Endothelial cell of umbilical vein (primary cell): ENCODE results near the gene FCN1. TPM values are rescaled to one million over a fixed set of nuclear protein-coding genes. Genes with fewer than 3 reads are reported as not detected.

Experiments used
- BruUV-seq: library from RNA; stranded (reverse); fragments of 400-500 nt; replicated peaks from 2 replicates; lab custom pipeline; 2021; lab: Mats Ljungman, UMichigan
- CTCF ChIA-PET: fragments of 300-600, 350-600 bp; sonication (Branson Sonifier 250); formaldehyde crosslinking; loops from one replicate; lab custom pipeline; 2021; ENCODE audit warnings: antibody characterized with exemption, inconsistent platforms; lab: Charles Lee
- POLR2A ChIA-PET: fragments of 300-600, 350-600 bp; sonication (Branson Sonifier 250); formaldehyde crosslinking; loops from one replicate; lab custom pipeline; 2021; ENCODE audit warnings: antibody characterized with exemption, inconsistent platforms; lab: Charles Lee
- DNase-seq: peaks from one replicate; pipeline ENCODE4 v3.0.0-alpha.2; 2011; ENCODE audit warnings: low read depth, low spot score
- FAIRE-seq: peaks from 2 replicates; lab custom pipeline; 2011; peaks lifted over from hg19 to GRCh38; lab: Jason Lieb, UNC
- H2AFZ ChIP-seq: 2 replicates; pipeline ENCODE4 v1.6.0; 2012; ENCODE audit warnings: low read depth, low read length, control low read depth, inconsistent platforms
- H3K27ac ChIP-seq: 2 replicates; pipeline ENCODE4 v1.5.1; 2011; ENCODE audit warnings: low read depth, mild to moderate bottlenecking, control low read depth, low read length, moderate library complexity; ENCODE audit not compliant: insufficient read depth
- H3K27me3 ChIP-seq, 2 experiments: 2 replicates each; pipeline versions ENCODE4 v1.6.0 to v1.6.1; 2011; ENCODE audit warnings: low read length in 2 of 2, mixed read lengths in 1 of 2; ENCODE audit not compliant: control insufficient read depth in 2 of 2, insufficient read depth in 2 of 2
- H3K36me3 ChIP-seq, 2 experiments: 2 replicates in 1 of 2; 3 replicates in 1 of 2; pipeline ENCODE4 v1.5.1; 2011; ENCODE audit warnings: low read length in 2 of 2, mild to moderate bottlenecking in 1 of 2, moderate library complexity in 1 of 2; ENCODE audit not compliant: control insufficient read depth in 2 of 2, insufficient read depth in 2 of 2; ENCODE audit errors: extremely low read depth in 1 of 2
- H3K4me1 ChIP-seq: 3 replicates; pipeline ENCODE4 v1.5.1; 2011; ENCODE audit warnings: mild to moderate bottlenecking, low read length; ENCODE audit not compliant: control insufficient read depth, insufficient read depth; ENCODE audit errors: extremely low read depth
- H3K4me2 ChIP-seq: 2 replicates; pipeline ENCODE4 v1.6.1; 2011; ENCODE audit warnings: low read length, control low read depth, mixed read lengths; ENCODE audit not compliant: insufficient read depth
- H3K4me3 ChIP-seq, 3 experiments: fragments of 200-600 bp in 1 of 3; sonication (generic), shearing (Covaris generic) in 1 of 3; replicated peaks in 1 of 3; 2 replicates each; pipeline ENCODE4 v1.5.1; 2011 to 2016; ENCODE audit warnings: control low read depth in 3 of 3, low read length in 3 of 3, mild to moderate bottlenecking in 2 of 3, inconsistent platforms in 1 of 3, low read depth in 1 of 3, moderate library complexity in 1 of 3; ENCODE audit not compliant: insufficient read depth in 1 of 3
- H3K79me2 ChIP-seq: 2 replicates; pipeline ENCODE4 v1.6.0; 2012; ENCODE audit warnings: low read length, inconsistent platforms; ENCODE audit not compliant: control insufficient read depth, insufficient read depth
- H3K9ac ChIP-seq: replicated peaks from 2 replicates; pipeline ENCODE3; 2011; ENCODE audit warnings: low read length, control low read depth; ENCODE audit not compliant: insufficient read depth; ENCODE audit errors: extremely low read depth
- H3K9me1 ChIP-seq: replicated peaks from 3 replicates; pipeline ENCODE4 v1.6.0; 2011; ENCODE audit warnings: mild to moderate bottlenecking, low read length; ENCODE audit not compliant: control insufficient read depth, insufficient read depth; ENCODE audit errors: extremely low read depth
- H3K9me3 ChIP-seq: replicated peaks from 2 replicates; pipeline ENCODE4 v1.5.1; 2012; ENCODE audit warnings: low read length, inconsistent platforms; ENCODE audit not compliant: control insufficient read depth, insufficient read depth
- H4K20me1 ChIP-seq: replicated peaks from 2 replicates; pipeline ENCODE3; 2011; ENCODE audit warnings: mild to moderate bottlenecking, low read length; ENCODE audit not compliant: control insufficient read depth, insufficient read depth; ENCODE audit errors: extremely low read depth
- EZH2 ChIP-seq: IDR thresholded peaks from 2 replicates; pipeline ENCODE4 v1.6.1; 2012; ENCODE audit warnings: borderline replicate concordance, low read depth, mild to moderate bottlenecking, moderate library complexity, low read length, inconsistent platforms; ENCODE audit not compliant: severe bottlenecking
- FOS ChIP-seq: IDR thresholded peaks from 2 replicates; pipeline ENCODE4 v1.6.1; 2011; ENCODE audit warnings: mild to moderate bottlenecking, low read length, moderate library complexity, borderline replicate concordance; ENCODE audit not compliant: insufficient read depth
- GATA2 ChIP-seq: IDR thresholded peaks from 2 replicates; pipeline ENCODE4 v1.7.0; 2011; ENCODE audit warnings: low read depth, mild to moderate bottlenecking, moderate library complexity, mixed read lengths, low read length; ENCODE audit not compliant: insufficient read length, insufficient read depth
- JUN ChIP-seq: IDR thresholded peaks from 2 replicates; pipeline ENCODE4 v1.6.1; 2011; ENCODE audit warnings: borderline replicate concordance, low read depth; ENCODE audit not compliant: insufficient read length, insufficient read depth
- MYC ChIP-seq: IDR thresholded peaks from one replicate; pipeline ENCODE4 v1.6.1; 2011; ENCODE audit warnings: mild to moderate bottlenecking, low read depth, low read length
- POLR2A ChIP-seq: IDR thresholded peaks from 2 replicates; pipeline ENCODE4 v1.6.1; 2012; ENCODE audit warnings: low read depth, mild to moderate bottlenecking, control low read depth, low read length
- POLR2AphosphoS5 ChIP-seq: IDR thresholded peaks from 2 replicates; pipeline ENCODE4 v1.6.1; 2012; ENCODE audit warnings: low read depth, mild to moderate bottlenecking, control low read depth, low read length, moderate library complexity; ENCODE audit not compliant: insufficient read depth
- dilution Hi-C: fragments of 300-500 bp; cut with MboI; formaldehyde crosslinking; loops from one replicate; pipeline ENCODE4 v1.15.0; 2019; ENCODE audit warnings: low sequenced_read_pairs; ENCODE audit not compliant: extremely low pct_ligation_motif_present
- intact Hi-C: fragments of 100-400 bp; cut with micrococcal nuclease; formaldehyde crosslinking; loops from one replicate; pipeline ENCODE4 v1.10.0; 2022
- polyA plus RNA-seq, 4 experiments: library from polyadenylated mRNA; depleted of rRNA in 3 of 4; stranded (reverse) in 3 of 4; unstranded in 1 of 4; fragments of >200 nt; gene quantifications; 2 replicates each; pipeline versions ENCODE4 v1.2.1 to v1.2.3, GENCODE V29; 2011 to 2012; ENCODE audit warnings: missing spikeins in 1 of 4
- total RNA-seq: library from RNA; stranded (reverse); gene quantifications from 2 replicates; pipeline ENCODE4 v1.2.3, GENCODE V29; 2021
- TF ChIP-seq, protein P1 (sequence below): IDR thresholded peaks from 2 replicates; pipeline ENCODE4 v1.6.1; 2011; ENCODE audit not compliant: insufficient read depth, insufficient read length
- TF ChIP-seq, protein P2 (sequence below), 2 donors: IDR thresholded peaks; 1 replicate in 1 of 2; 2 replicates in 1 of 2; pipeline ENCODE4 v1.5.1; 2011; ENCODE audit warnings: low read length in 2 of 2, mild to moderate bottlenecking in 2 of 2, moderate library complexity in 2 of 2, control low read depth in 1 of 2, inconsistent platforms in 1 of 2, low read depth in 1 of 2; ENCODE audit not compliant: insufficient read depth in 1 of 2; ENCODE audit errors: extremely low read depth in 1 of 2

The FCN1 gene
- total and polyA plus RNA-seq, 2 donors (not counting 3 experiments of a cell fraction or from before 2014, with no cell fraction given) = not detected

GRCh38 chr9:134922932-134923240 lies 5.2 kb upstream of the FCN1 start:
- dilution Hi-C loops (no loop called here), intact Hi-C loops (no loop called here)
- H3K36me3 ChIP-seq = no peaks in the 10 kb centered on the region
- no peaks in the 10 kb centered on the region for H3K9me1 ChIP-seq
- no peak overlapping the region for H3K4me2 ChIP-seq
- H4K20me1 ChIP-seq = no peaks in the 10 kb centered on the region
- H3K79me2 ChIP-seq = no peaks in the 10 kb centered on the region
- CTCF ChIA-PET = no interaction called here
- no peaks in the 10 kb centered on the region for H3K4me1 ChIP-seq
- no peak for DNase-seq
- H3K4me3 ChIP-seq = no peak overlapping the region
- TF ChIP-seq JUN (no peak), EZH2 (no peak), POLR2A (no peak), GATA2 (no peak), POLR2AphosphoS5 (no peak), FOS (no peak), MYC (no peak)
- TF ChIP-seq, protein P1, sequence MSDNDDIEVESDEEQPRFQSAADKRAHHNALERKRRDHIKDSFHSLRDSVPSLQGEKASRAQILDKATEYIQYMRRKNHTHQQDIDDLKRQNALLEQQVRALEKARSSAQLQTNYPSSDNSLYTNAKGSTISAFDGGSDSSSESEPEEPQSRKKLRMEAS = no peak
- TF ChIP-seq, protein P2, sequence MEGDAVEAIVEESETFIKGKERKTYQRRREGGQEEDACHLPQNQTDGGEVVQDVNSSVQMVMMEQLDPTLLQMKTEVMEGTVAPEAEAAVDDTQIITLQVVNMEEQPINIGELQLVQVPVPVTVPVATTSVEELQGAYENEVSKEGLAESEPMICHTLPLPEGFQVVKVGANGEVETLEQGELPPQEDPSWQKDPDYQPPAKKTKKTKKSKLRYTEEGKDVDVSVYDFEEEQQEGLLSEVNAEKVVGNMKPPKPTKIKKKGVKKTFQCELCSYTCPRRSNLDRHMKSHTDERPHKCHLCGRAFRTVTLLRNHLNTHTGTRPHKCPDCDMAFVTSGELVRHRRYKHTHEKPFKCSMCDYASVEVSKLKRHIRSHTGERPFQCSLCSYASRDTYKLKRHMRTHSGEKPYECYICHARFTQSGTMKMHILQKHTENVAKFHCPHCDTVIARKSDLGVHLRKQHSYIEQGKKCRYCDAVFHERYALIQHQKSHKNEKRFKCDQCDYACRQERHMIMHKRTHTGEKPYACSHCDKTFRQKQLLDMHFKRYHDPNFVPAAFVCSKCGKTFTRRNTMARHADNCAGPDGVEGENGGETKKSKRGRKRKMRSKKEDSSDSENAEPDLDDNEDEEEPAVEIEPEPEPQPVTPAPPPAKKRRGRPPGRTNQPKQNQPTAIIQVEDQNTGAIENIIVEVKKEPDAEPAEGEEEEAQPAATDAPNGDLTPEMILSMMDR (IDR thresholded peaks at IDR 0.05; ENCODE audit: extremely low read depth in 1 of 2, insufficient read depth in 1 of 2, low read depth in 1 of 2, low read length in 2 of 2) = no peak
- no peak overlapping the region for H2AFZ ChIP-seq
- no peaks in the 10 kb centered on the region for H3K9me3 ChIP-seq
- H3K27me3 ChIP-seq = no peaks in the 10 kb centered on the region
- no peak overlapping the region for H3K27ac ChIP-seq
- BruUV-seq = no TSS peak
- POLR2A ChIA-PET = no interaction called here
- no peak overlapping the region for H3K9ac ChIP-seq
- FAIRE-seq = no peak
